Chondrocyte (in vitro differentiated cells): Measurements from ENCODE around the gene EPB41. TPM values are rescaled to one million over a fixed set of nuclear protein-coding genes. Genes with fewer than 3 reads are reported as not detected.
"Not testable (repeated sequence)": the region's sequence is repeated elsewhere in the genome, so short reads cannot be mapped to it uniquely, and the experiment has no call there.

Experiments used
- DNase-seq: peaks from one replicate; pipeline ENCODE4 v3.0.0; 2021; ENCODE audit warnings: mixed read lengths, low spot score
- H3K27ac Mint-ChIP-seq: one replicate; pipeline ENCODE4 v1.8.0; 2021; ENCODE audit warnings: mild to moderate bottlenecking, moderate library complexity, mixed read lengths; ENCODE audit not compliant: unreplicated experiment
- H3K27me3 Mint-ChIP-seq: 2 replicates; pipeline ENCODE4 v1.8.0; 2021; ENCODE audit warnings: low read depth, mixed read lengths
- H3K36me3 Mint-ChIP-seq: 2 replicates; pipeline ENCODE4 v1.8.0; 2021; ENCODE audit warnings: low read depth, mixed read lengths
- H3K4me1 Mint-ChIP-seq: 2 replicates; pipeline ENCODE4 v1.8.0; 2021; ENCODE audit warnings: low read depth, mild to moderate bottlenecking, mixed read lengths
- H3K4me3 Mint-ChIP-seq: one replicate; pipeline ENCODE4 v1.8.0; 2021; ENCODE audit warnings: mild to moderate bottlenecking, moderate library complexity, mixed read lengths; ENCODE audit not compliant: unreplicated experiment
- H3K9me3 Mint-ChIP-seq: 2 replicates; pipeline ENCODE4 v1.8.0; 2021; ENCODE audit warnings: low read depth, mixed read lengths
- CTCF ChIP-seq: fragments of 200-600 bp; sonication (generic); IDR thresholded peaks from 2 replicates; pipeline ENCODE4 v1.5.0; 2021; ENCODE audit warnings: antibody characterized with exemption, mild to moderate bottlenecking, moderate library complexity
- total RNA-seq: library from RNA; stranded (reverse); gene quantifications from 3 replicates; pipeline ENCODE4 v1.2.1, GENCODE V29; 2021

EPB41 gene
- total RNA-seq, 1 donor from 2014 or later: 17.7 TPM

GRCh38 chr1:29105822-29106221 lies 191.5 kb downstream of the EPB41 start:
- H3K27me3 Mint-ChIP-seq: no peaks in the 10 kb centered on the region
- no peak for DNase-seq
- no peak overlapping the region for H3K4me3 Mint-ChIP-seq
- H3K36me3 Mint-ChIP-seq: peaks cover 2% of the 10 kb centered on the region
- no peaks in the 10 kb centered on the region for H3K4me1 Mint-ChIP-seq
- no peak overlapping the region for H3K27ac Mint-ChIP-seq
- TF ChIP-seq CTCF: no peak
- no peaks in the 10 kb centered on the region for H3K9me3 Mint-ChIP-seq

GRCh38 chr1:29108041-29108440 lies 193.7 kb downstream of the EPB41 start:
- not testable (repeated sequence) for H3K27ac Mint-ChIP-seq, H3K4me1 Mint-ChIP-seq, DNase-seq, H3K27me3 Mint-ChIP-seq, H3K9me3 Mint-ChIP-seq, H3K36me3 Mint-ChIP-seq, H3K4me3 Mint-ChIP-seq

GRCh38 chr1:29112705-29113412 lies 198.5 kb downstream of the EPB41 start:
- Mint-ChIP-seq H3K27ac (no peak overlapping the region), H3K4me1 (no peaks in the 10 kb centered on the region), H3K4me3 (no peak overlapping the region), H3K9me3 (no peaks in the 10 kb centered on the region), H3K27me3 (no peaks in the 10 kb centered on the region), H3K36me3 (peaks cover 4% of the 10 kb centered on the region)
- TF ChIP-seq CTCF: no peak
- DNase-seq: no peak

GRCh38 chr1:29113413-29114117 lies 199.2 kb downstream of the EPB41 start:
- no peaks in the 10 kb centered on the region for H3K4me1 Mint-ChIP-seq
- no peak for TF ChIP-seq CTCF

GRCh38 chr1:29114654-29115053 lies 200.3 kb downstream of the EPB41 start:
- Mint-ChIP-seq H3K27me3 (no peaks in the 10 kb centered on the region), H3K36me3 (peaks cover 2% of the 10 kb centered on the region)

More at GRCh38 chr1:29113413-29114117, 199.2 kb downstream of the EPB41 start:
- no peak overlapping the region for H3K27ac Mint-ChIP-seq
- no peaks in the 10 kb centered on the region for H3K9me3 Mint-ChIP-seq
- H3K36me3 Mint-ChIP-seq: peaks cover 4% of the 10 kb centered on the region
- no peak overlapping the region for H3K4me3 Mint-ChIP-seq
- no peak for DNase-seq
- H3K27me3 Mint-ChIP-seq: no peaks in the 10 kb centered on the region

More at GRCh38 chr1:29114654-29115053, 200.3 kb downstream of the EPB41 start:
- no peak overlapping the region for H3K27ac Mint-ChIP-seq
- peaks cover 5% of the 10 kb centered on the region for H3K4me1 Mint-ChIP-seq
- no peak overlapping the region for H3K4me3 Mint-ChIP-seq
- H3K9me3 Mint-ChIP-seq: no peaks in the 10 kb centered on the region
- no peak for TF ChIP-seq CTCF
- DNase-seq: no peak
